GM19351 (cell line): ENCODE data around the gene SLC4A1.

Source experiments
- ATAC-seq: cut with Tn5 transposase; IDR thresholded peaks from one replicate; pipeline ENCODE4 v1.9.1; 2021; ENCODE audit warnings: mild to moderate bottlenecking, moderate library complexity; ENCODE audit not compliant: unreplicated experiment

Gene SLC4A1

DNA sequence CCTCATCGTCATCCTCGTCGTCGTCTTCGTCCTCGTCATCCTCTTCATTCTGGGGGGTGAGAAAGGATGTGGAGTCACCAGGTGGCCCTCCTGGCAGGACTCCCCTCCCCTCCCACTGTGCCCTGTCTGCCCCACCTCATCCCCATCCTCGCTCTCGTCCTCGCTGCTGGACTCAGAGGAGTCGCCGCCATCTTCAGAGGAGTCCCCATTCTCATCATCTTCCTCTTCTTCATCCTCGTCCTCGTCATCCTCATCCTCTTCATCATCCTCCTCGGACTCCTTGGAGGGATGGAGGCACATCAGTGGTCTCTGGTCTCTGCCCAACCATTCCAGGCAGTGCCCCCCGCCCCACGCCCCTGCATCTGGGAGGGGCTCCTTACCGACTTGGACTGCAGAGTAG is 60.6 kb downstream of the SLC4A1 start:
- ATAC-seq, result no peak

DNA sequence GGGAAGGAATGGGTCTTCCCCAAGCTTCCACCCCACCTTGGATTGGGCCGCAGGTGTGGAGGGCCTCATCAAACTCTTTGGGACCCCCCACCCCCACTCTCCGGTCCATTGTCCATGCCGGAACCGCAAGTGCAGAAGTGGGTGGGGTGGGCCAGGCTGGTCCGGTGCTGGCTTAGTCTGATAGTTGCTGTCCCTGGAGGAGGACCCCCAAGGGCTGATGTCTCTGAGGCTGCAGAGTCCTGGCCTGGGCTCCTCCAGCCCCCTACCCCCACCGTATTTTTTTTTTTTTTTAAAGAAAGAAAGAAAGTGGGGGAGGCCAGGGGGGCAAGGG is 61.1 kb downstream of the SLC4A1 start:
- no peak for ATAC-seq

- ATAC-seq, result no peak
These were observed 61.7 kb downstream of the SLC4A1 start for GRCh38 chr17:44205962-44206824.

GRCh38 chr17:44204441-44204882 is 63.5 kb downstream of the SLC4A1 start:
- no peak for ATAC-seq

GRCh38 chr17:44203731-44204440 is 64.0 kb downstream of the SLC4A1 start:
- ATAC-seq, result no peak

GRCh38 chr17:44202756-44203155 is 65.2 kb downstream of the SLC4A1 start:
- ATAC-seq, result no peak

DNA sequence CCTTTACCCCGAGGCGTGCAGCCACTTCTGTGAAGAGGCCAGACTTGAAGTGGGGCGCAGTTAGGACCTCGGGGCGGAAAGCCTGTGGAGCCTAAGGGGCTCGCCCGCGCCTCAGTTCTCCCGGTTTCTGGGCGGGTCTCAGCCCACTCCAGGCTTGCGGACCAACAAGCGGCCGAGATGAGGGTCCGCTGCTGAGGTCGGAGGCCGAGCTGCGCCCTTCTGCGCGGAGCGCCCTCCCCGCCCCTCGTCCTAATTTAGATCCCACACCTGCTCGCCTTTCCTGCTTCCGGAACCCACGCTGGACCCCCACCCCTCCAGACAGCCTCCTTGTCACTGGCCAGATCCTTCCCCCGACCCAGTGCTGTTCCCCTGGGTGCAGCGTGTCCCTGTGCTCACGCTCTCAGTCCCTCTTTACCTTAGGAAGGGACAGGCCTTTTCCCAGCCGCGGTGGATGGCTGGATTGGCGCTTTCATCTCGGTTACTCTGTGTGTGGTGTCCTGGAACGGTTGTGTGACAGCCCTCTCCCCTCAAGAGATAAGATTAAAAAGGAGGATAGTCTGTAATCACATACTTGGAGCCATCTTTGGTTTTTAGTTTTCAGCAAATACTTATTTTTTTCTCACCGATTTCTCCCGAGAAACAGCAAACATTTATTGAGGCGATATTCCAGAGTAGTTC is 67.3 kb downstream of the SLC4A1 start:
- ATAC-seq, result peak; percentile 3

- peak; percentile 65 for ATAC-seq
These were observed 68.1 kb downstream of the SLC4A1 start, which contains the start of gene ATXN7L3 for GRCh38 chr17:44199553-44200477. ATXN7L3 (minus strand) TSS chr17:44199884; CDS start chr17:44198070, 1,814 bp downstream.

GRCh38 chr17:44198721-44199552 is 69.0 kb downstream of the SLC4A1 start:
- ATAC-seq, result peak; percentile 6
